Stimulated activated CD8-positive, alpha-beta memory T cell treated with anti-CD3 and anti-CD28 coated beads, Interleukin-15, amount 100 ng/mL, for 24 hours (primary cell): ENCODE results near the gene ZNF345.

ENCODE experiments used
- DNase-seq: peaks from one replicate; pipeline ENCODE4 v3.0.0-alpha.2; 2020; ENCODE audit warnings: low read depth

ZNF345 gene

DNA sequence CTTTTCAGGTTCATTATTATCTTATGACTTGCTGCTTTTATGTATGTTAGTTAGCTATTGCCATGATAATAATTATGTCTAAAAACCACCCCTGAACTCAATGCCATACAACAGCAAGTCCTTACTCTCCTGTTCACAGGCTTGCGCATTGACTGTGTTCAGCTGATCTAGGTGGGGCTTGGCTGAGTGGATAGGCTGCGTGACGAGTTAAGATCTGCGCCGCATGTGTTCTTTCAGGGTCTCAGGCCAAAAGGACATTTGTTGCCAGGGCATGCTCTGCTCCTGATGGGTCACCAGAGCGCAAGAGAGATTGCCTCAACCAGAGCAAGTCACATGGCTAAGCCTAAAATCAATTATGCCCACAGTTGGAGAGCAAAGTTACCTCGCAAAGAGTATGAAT lies 66.3 kb downstream of the ZNF345 start:
- DNase-seq = no peak

- DNase-seq = no peak
Observed at GRCh38 chr19:36918090-36918489, 67.4 kb downstream of the ZNF345 start.
